Effector CD4-positive, alpha-beta T cell (primary cell): ENCODE measurements around the gene CALB2. TPM values are rescaled to one million over a fixed set of nuclear protein-coding genes. Genes with fewer than 3 reads are reported as not detected.
"Not testable (repeated sequence)": the region's sequence is repeated elsewhere in the genome, so short reads cannot be mapped to it uniquely, and the experiment has no call there.

ENCODE experiments used
- DNase-seq: peaks from one replicate; pipeline ENCODE4 v3.0.0-alpha.2; 2020
- total RNA-seq: gene quantifications from one replicate; lab custom pipeline; 2026; lab: John Stamatoyannopoulos, UW

CALB2 gene, protein sequence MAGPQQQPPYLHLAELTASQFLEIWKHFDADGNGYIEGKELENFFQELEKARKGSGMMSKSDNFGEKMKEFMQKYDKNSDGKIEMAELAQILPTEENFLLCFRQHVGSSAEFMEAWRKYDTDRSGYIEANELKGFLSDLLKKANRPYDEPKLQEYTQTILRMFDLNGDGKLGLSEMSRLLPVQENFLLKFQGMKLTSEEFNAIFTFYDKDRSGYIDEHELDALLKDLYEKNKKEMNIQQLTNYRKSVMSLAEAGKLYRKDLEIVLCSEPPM
- not detected for total RNA-seq

DNA sequence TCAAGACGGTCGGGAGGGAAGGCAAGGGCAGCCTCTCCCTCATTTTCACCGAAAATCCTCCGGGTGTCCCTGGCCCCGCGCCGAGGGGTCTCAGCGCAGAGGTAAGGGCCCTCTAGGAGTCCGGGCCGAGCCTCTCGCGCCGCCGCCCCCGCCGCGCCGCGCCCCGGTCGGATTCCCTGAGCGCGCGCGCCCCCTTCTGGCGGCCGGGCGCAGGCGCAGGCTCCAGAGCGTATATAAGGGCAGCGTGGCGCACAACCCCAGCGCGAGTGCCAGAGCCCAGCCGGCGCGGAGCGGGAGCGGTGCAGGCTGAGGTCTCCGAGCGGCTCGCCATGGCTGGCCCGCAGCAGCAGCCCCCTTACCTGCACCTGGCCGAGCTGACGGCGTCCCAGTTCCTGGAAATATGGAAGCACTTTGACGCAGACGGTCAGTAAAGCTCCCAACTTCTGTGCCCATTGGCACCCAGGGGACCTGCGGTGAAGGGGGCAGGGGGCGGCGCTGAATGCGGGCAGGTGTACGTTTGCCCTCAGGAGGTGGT, at the start of gene CALB2:
TSS of gene CALB2 (plus strand) at position 260 of the 535 bp plus-strand sequence. CDS start at position 330, 70 bp downstream.
- DNase-seq = peak; percentile 45

DNA sequence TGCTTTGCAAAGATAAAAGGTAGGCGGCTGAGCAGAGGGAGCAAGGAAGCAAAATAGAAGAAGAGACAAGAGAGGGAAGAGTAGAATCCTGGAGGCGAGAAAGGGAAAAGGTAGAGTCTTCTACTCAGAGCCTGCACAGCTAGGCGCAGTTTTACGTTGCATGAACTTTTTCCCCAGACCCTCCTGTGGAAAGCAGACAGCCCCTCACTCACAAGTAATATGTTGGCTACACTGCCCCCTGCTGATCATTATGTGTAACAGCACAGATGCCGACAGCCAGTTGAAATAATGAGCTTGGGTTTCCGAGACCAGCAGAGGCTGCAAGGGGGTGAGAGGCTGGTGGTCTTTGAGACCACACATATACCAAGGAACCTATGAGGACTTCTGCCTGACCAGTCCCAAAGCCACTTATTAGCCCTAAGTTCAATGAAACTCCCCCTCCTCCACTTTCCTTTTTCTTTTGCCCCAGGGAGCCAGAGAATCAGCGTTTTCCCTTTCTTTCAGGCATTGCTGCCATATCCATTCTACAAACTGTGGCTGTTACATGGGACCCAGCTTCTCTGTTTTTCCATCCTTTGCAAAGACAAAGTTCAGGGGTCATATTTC, 46.9 kb upstream of the CALB2 start:
- no peak for DNase-seq

DNA sequence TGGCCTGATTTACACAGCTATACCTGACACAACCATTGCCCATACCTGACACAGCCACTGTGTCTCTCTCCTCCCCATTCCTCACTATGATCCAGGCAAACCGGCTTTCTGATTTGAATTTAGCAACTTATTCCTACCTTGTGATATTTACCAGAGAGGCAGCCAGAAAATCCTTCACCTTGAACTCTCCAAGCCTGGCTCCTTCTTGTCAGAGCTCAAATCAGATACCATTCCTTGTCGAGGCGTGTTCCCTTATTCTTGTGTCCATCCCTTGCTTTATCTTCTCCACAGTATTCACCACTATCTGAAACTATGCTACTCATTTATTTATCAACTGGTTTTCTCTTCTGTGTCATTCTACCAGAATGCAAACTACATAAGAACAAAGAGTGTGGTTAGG, 44.9 kb upstream of the CALB2 start:
- not testable (repeated sequence) for DNase-seq

DNA sequence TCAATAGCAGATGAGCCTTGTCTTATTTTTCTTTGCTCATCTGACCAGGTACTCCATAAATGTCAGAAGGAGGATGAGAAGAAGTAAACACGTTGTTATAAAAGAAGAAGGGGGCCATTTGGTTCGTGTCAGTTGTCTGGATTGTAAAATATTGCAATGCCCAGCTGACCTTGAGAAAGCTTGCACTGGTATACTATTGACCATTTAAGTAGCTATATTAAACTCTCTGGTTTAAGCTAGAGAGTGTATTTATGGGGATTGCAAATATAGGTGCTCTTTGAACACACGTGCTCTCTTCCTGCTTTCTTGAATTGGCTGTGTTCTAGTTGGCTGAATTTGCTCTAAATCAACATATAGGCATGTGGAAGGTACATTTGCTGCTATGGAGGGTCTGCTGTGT, 43.3 kb upstream of the CALB2 start:
- no peak for DNase-seq

DNA sequence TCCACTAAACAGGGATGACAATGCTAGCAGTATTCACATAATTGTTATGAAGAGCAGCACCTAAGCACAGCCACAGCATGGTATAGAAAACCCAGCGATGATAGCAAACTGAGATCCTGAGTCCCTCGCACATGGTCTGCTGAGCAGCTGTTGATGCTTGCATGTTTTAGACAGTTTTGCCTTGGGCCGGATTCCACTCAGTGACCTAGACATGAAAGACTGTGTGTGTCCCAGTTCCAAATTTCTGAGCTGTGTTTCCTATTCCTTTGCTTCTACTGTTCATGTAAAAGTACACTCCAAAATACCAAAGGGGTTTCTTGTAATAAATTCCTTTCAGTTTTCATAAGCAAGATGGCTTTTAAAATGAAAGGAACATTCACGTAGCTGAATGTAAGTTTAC, 38.5 kb upstream of the CALB2 start:
- DNase-seq = no peak

DNA sequence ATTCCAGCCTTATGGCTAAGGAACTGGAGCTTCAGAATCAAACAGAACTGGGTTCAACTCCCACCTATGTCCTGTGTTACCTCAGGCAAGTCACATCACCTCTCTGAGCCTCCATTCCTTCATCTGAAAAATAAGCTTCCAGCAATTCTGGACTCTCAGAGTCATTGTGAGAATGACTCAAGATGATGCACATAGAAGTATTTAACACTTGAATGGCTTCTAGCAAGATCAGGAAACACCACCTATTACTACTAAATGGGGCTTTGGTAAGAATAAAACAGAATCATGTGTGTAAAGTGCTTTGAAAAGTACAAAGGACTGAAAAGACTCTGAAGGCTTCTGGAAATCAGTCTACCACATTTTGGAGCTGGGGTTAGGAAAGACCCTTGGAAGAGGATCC, 30.8 kb upstream of the CALB2 start:
- no peak for DNase-seq

DNA sequence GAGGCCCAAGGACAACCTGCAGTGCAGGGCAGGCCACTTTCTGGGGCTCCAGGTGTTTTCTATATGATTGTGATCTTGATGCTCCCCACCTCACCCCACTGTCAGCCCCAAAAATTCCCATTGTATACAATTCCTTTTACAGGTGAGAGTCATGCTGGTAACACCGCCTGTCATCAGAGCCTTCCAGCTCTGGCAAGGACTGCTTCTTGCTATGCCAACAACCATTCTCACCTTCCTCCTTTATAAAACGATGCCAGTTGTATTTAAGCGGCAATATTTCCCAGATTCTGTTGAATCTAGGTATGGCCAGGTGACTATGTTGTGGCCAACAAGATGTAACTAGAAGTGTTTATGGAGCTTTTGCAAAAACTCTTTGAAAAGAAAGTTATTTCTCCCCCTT, 30.4 kb upstream of the CALB2 start:
- no peak for DNase-seq

DNA sequence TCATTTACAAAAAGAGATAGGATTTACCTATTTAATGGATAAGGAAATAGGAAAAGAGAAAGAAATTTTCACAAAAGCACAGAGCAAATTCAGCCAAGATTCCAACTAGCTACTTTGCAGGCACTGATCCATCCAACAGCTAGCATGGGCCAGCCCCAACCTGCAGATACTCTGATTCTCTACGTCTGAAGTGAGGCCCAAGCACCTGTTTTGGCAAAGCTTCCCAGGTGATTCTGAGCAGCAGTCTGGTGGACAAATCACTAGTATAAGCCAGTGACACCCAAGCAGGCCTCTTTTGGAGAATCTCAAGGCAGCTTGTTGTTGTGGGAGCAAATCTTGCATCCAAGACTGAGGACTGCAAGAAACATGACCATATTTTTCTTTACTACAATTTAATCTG, 20.9 kb upstream of the CALB2 start:
- DNase-seq = no peak

DNA sequence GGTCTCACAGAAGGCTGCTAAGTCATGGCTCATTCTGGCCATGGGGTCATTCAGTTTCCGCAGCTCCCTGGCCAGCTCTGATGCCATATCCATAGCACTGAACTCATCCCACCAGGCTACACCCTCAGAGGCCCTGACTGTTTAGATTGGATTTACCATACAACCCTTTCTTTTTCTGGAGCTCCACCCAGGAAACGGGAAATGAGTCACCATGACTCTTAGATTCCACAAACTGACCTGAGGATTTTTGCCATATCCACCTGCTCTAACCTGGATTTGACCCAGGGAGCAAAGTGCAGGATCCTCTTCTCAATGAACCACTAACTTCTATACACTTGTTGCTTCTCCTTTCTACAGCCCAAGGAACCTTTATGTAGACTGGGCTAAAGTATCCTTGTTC, 20.3 kb upstream of the CALB2 start:
- no peak for DNase-seq

DNA sequence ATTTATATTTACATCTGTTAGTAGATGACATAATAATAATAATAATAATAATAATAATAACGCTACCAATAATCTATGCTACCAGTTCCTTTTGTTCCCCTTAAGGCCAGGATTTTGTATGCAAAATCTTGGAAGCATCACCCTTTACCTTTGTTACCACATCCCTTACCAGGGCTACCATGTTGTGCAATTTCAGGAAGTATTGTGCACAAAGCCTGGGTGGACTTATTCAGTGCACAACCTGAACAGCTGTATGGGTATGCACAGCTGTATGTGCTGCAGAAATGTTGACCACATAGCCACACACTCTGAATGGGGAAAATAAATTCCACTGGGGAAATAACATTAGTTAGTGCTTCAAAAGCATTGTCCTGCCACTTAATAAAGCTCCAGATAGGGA, 19.9 kb upstream of the CALB2 start:
- no peak for DNase-seq

DNA sequence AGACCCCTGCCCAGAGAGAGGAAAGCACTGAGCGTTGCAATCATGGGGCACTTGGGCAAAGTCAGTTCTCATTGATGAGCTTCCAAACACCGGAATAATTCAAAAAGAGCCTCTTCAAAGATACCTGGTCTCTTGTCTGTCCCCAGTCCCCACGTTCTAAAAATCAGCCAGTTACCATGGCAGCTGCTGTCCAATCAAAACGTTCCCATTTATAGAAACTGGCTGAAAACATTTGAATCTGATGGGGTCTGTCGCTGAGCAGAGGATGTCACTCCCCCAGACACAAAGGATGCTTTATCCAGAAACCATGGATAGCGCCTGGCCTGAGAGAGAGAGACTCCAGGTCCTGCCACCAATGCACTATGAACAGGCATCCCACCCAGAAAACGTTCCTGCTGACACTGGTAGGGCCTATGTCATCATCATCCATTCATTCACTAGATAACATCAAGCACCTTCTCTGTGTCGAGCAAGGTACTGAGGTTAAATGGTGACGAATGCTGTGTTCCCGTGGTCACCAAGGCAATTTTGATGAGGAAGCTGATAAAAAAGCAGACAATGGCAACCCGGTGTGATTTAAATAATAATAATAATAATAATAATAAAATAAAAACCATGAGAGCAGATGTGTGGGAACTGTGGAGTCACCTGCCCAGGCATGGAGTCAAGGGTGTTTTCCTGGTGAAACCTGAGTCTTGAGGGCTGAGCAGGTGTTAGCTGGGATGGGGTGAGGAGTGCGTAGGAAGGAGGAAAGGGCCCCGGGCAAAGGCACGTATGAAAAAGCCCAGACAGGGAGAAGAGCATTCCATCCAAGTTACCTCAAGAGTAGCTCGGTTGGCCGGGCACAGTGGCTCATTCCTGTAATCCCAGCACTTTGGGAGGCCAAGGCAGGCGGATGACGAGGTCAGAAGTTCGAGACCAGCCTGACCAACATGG, 19.0 kb upstream of the CALB2 start:
- no peak for DNase-seq

DNA sequence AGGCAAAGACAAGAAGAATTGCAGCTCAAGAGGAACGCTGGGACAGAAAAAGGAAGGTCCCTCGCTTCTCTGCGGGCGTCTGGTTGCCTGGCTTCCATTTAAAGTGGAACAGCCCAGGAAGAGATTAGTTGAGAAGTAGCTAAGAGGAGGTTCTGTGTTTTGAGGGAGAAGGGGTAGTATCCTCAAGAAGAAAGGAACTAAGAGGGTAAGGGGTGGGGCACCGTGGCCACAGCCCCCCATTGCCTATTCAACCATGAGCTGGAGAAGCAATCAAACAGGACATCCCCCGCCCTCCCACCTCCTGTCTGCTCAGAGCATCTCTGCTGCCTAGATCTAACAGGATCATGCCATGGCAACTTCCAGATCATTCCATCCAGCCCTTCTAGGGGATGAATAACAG, 18.1 kb upstream of the CALB2 start:
- DNase-seq = no peak

DNA sequence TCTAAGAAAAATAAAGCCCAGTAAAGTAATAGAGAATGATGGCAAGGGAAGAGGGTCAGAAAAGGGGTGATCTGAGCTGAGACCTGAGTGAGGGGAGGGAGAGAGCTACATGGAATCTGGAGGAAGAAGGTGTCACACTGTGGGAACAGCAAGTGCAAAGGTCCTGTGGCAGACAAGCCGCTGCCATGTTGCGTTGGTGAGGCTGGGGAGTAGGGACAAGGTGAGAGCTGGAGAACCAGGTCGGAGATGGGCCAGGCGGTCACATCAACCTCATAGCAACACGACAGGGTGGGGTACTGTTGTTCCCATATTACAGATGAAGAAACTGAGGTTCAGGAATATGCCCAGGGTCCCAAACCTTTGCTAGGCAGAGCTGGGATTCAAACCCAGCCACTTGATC, 16.6 kb upstream of the CALB2 start:
- DNase-seq = no peak

DNA sequence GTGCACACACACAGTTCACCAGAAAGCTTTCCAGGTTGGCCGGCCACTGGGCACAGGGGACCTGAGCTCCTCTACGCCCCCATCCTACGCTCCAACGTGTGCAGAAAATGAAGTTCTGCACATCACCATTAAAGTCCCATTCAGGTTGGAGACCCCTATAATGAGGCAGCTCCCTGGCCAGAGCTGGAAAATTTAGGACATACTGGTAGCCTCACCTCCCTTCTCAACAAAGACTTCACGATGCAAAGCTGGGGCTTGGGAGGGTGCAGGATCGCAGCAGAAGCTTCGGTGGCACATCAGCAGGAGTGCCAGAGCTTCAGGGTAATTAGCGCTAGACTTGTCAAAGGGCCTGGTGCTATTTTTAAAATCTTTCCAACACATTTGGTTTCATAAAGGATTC, 15.4 kb upstream of the CALB2 start:
- no peak for DNase-seq

DNA sequence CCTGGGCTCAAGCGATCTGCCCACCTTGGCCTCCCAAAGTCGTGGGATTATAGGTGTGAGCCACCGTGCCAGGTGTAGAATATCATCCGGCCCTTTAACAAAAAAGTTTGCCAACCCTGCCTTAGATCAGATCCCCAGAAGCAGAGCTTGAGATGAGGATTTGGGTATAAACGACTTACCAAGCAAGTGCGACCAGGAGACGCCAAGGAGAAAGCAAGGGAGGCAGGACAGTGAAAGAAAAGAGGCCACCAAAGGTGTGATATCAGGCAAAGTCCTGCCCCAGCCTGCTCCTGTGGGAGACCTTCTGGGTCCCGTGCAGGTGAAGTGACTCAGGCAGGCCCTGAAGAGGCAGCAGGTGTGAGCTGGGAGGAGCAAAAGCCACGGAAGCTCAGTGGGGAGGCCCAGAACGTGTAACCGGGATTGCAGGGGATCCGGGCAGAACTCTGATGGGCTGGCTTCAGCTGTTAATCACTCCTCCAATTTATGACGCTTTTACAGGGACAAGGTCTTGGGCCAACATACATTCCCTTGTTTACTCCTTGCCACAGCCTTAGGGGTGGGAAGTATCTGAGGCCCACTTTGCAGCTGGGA, 14.1 kb upstream of the CALB2 start:
- no peak for DNase-seq

DNA sequence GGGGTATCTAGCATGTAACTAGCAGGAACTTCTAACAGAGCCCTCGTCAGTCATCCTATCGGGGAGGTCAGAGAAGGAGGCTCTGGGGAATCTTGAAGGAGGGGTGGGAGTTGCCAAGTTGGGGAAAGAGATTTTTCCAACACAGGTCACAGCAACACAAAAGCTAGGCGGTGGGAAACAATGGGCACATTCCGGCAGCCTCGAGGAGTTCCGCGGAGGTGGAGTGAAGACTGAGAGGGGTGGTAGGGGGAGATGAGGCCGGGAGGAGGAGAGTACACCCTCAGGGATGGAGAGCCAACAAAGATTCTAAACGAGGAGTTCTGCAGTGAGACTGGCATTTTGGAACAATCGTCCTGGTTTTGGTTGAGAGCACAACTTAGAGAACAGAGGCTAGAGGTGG, 13.5 kb upstream of the CALB2 start:
- no peak for DNase-seq

DNA sequence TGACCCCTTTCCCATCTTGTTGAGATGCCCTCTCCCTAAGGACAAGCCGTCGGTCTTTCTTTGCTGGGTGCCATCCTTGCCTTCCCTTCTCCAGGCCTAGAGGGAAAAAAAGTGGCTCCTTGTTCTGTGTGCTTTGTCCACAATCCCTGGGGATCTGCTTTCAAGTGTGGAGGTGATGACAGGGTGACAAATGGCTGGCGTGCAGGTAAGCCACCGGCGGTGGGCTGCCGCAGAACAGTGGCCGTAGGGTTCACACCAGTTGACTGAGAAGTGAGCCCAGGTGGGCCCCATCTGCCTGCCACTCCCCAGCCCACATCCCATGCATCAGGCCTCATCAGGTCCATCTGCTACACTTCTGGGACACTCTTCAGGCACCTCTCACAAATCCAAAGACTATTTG, 11.4 kb upstream of the CALB2 start:
- no peak for DNase-seq

DNA sequence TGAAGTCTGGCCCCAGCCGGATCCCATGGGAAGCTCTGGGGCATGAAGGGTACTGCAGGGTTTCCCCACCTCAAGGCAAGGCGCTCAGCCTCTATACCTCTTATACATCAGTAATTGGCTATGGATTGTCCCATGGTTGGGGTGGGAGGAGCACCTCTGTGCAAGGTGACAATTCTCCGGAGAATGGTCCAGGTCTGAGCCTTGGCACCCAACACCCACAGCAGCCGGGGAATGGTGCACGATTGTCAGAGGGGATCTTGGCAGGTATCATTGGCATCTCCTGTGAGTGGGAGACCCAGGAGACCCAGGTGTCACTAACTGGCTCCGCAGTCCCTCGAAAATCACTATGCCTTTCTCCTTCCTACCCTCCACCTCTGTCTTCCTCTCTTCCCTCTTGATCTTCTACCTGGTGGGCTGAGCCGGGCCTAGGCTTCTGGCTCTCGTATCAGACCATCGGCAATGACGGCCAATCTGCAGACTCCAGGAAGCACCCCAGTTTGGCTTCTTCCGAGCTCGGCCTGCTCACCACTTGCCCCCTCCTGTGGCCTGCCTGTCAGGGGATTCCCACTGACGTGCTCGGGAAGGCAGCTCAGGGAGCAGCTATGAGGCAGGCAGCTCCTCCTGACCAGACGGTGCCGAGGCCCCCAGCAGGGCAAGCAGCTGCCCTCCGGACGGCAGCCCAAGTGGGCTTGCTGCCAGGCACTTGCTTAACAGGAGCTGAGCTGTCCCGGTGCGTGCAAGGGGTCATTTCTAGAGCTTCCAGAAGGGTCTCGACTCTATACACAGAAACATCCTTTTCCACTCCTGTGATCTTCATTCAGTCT, 10.0 kb upstream of the CALB2 start:
- no peak for DNase-seq

DNA sequence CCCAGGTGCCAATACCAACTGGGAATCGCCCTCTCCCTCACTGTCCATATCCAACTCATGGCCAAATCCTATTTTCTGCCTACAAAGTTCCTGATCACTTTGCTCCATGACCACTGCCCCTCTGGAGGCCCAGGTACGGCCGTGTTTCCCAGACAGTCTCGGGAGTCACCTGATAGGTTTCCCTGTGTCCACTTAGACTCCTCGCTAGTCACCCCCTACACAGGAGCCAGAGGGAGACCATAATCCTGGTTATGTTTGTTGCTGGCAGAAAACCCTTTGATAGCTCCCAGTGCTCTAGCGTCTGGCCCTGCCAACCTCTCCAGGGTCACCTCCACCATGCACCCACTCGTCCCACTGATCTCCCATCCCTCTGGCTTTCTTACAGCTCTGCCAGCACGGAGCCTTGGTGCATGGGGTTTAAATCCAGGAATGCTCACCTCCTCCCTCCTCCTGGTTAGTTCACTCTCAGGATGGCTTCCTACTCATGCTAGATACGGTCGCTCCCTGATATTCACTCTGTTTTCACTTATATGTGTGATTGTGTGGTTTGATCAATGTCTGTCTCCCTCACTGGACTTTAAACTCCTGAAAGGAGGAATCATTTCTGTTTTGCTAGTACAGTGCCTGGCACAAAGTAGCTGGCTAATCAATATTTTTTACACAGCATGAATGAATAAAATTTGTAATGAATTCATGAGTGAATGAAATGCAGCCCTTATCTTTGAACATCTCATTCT, 7.5 kb upstream of the CALB2 start:
- DNase-seq = no peak

DNA sequence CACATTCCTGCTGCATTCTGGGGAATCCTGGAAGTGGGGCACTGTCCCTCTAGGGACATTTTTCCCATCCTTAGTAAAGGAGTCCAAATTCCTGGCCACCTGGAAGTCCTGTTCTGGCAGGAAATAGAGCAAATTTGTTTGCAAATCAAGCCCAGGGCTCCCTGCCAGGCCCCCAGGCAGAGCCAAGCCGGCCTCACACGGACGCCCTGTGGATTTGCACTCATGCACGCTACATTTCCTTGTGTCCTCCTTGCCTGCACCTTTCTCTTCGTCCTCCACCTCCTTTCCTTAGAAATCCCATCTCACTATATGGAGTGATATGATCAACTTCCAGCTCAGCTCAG, 7.0 kb upstream of the CALB2 start:
- DNase-seq = no peak

DNA sequence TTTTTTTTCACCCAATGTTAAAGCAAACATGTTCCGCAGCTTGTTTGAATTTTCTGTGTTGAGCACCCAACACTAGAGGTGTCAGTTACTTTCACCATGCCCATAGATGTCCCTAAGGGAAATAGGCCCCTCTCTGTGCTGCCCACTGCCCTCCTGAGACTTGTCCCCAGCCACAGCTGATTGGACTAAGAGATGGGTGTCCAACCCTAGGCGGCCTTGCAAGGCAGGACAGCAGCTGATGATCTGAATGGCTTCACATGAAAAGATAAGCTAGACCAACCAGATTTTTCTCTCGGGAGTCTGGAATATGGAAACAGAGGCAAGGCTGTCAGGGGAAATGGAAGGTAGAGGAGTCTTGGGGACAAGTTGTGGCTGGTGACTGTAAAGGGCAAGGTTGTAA, 6.1 kb upstream of the CALB2 start:
- no peak for DNase-seq
